Trophoblast cell (in vitro differentiated cells and primary cell): ENCODE results near the gene TTC39B.

ENCODE experiments used
- DNase-seq, 2 donors: peaks; one replicate each; pipeline ENCODE4 v3.0.0-alpha.2; 2016
- H2AFZ ChIP-seq: 2 replicates; pipeline ENCODE4 v1.6.1; 2013; ENCODE audit warnings: low read length, moderate library complexity, mild to moderate bottlenecking; ENCODE audit not compliant: insufficient read depth, poor library complexity
- H2AK5ac ChIP-seq: 2 replicates; pipeline ENCODE4 v1.6.1; 2013; ENCODE audit warnings: mild to moderate bottlenecking, low read length
- H2BK120ac ChIP-seq: 2 replicates; pipeline ENCODE4 v1.6.1; 2013; ENCODE audit warnings: low read length, mild to moderate bottlenecking, moderate library complexity; ENCODE audit not compliant: insufficient read depth, poor library complexity
- H2BK12ac ChIP-seq: 2 replicates; pipeline ENCODE4 v1.6.1; 2013; ENCODE audit warnings: mild to moderate bottlenecking, low read length, moderate library complexity
- H2BK5ac ChIP-seq: 2 replicates; pipeline ENCODE4 v1.6.1; 2013; ENCODE audit warnings: low read length, low read depth, moderate library complexity, mild to moderate bottlenecking; ENCODE audit not compliant: poor library complexity
- H3K14ac ChIP-seq: 2 replicates; pipeline ENCODE4 v1.6.1; 2013; ENCODE audit warnings: mild to moderate bottlenecking, low read length
- H3K18ac ChIP-seq: 2 replicates; pipeline ENCODE4 v1.6.1; 2013; ENCODE audit warnings: mild to moderate bottlenecking, low read length
- H3K23ac ChIP-seq: 2 replicates; pipeline ENCODE4 v1.6.1; 2013; ENCODE audit warnings: low read length
- H3K27ac ChIP-seq: 2 replicates; pipeline ENCODE4 v1.5.1; 2013; ENCODE audit warnings: low read depth, mild to moderate bottlenecking, inconsistent platforms, low read length, moderate library complexity
- H3K27me3 ChIP-seq: 2 replicates; pipeline ENCODE4 v1.6.1; 2013; ENCODE audit warnings: inconsistent platforms, mild to moderate bottlenecking, low read length, moderate library complexity; ENCODE audit not compliant: insufficient read depth
- H3K36me3 ChIP-seq, 2 experiments: 1 replicate in 1 of 2; 2 replicates in 1 of 2; pipeline ENCODE4 v1.6.1; 2013; ENCODE audit warnings: low read length in 2 of 2, mild to moderate bottlenecking in 2 of 2, moderate library complexity in 1 of 2; ENCODE audit not compliant: insufficient read depth in 2 of 2, control insufficient read depth in 1 of 2
- H3K4ac ChIP-seq: 2 replicates; pipeline ENCODE4 v1.6.1; 2013; ENCODE audit warnings: low read depth, mild to moderate bottlenecking, low read length, moderate library complexity
- H3K4me1 ChIP-seq, 2 experiments: 1 replicate in 1 of 2; 2 replicates in 1 of 2; pipeline ENCODE4 v1.6.1; 2013; ENCODE audit warnings: low read length in 2 of 2, mild to moderate bottlenecking in 2 of 2, moderate library complexity in 1 of 2; ENCODE audit not compliant: insufficient read depth in 2 of 2, control insufficient read depth in 1 of 2
- H3K4me2 ChIP-seq: 2 replicates; pipeline ENCODE4 v1.6.1; 2013; ENCODE audit warnings: inconsistent platforms, mild to moderate bottlenecking, low read length, moderate library complexity
- H3K4me3 ChIP-seq: 2 replicates; pipeline ENCODE4 v1.5.1; 2013; ENCODE audit warnings: mild to moderate bottlenecking, low read depth, low read length, inconsistent platforms
- H3K79me1 ChIP-seq: one replicate; pipeline ENCODE4 v1.6.1; 2013; ENCODE audit warnings: low read length
- H3K79me2 ChIP-seq: 2 replicates; pipeline ENCODE4 v1.6.1; 2013; ENCODE audit warnings: low read length, mild to moderate bottlenecking; ENCODE audit not compliant: control insufficient read depth, insufficient read depth, poor library complexity
- H3K9ac ChIP-seq: 2 replicates; pipeline ENCODE4 v1.6.1; 2013; ENCODE audit warnings: mild to moderate bottlenecking, low read length
- H3K9me3 ChIP-seq: 2 replicates; pipeline ENCODE4 v1.6.1; 2013; ENCODE audit warnings: low read depth, mild to moderate bottlenecking, control low read depth, inconsistent platforms, low read length; ENCODE audit not compliant: insufficient read depth
- H4K12ac ChIP-seq: 2 replicates; pipeline ENCODE4 v1.6.1; 2013; ENCODE audit warnings: low read depth, mild to moderate bottlenecking, low read length, moderate library complexity
- H4K8ac ChIP-seq: 2 replicates; pipeline ENCODE4 v1.6.1; 2013; ENCODE audit warnings: low read depth, mild to moderate bottlenecking, low read length, moderate library complexity
- H4K91ac ChIP-seq: one replicate; pipeline ENCODE4 v1.6.1; 2013; ENCODE audit warnings: low read depth, mild to moderate bottlenecking, low read length, moderate library complexity
- WGBS: extraction: QIAGEN DNeasy Blood & Tissue Kit; methylation state at CpG from one replicate; pipeline ENCODE4 v1.1.7; 2013; ENCODE audit warnings: missing lambda C conversion rate; ENCODE audit not compliant: insufficient read length, insufficient coverage; ENCODE audit errors: extremely low coverage; 5-methylcytosine and 5-hydroxymethylcytosine counted together

TTC39B gene

DNA sequence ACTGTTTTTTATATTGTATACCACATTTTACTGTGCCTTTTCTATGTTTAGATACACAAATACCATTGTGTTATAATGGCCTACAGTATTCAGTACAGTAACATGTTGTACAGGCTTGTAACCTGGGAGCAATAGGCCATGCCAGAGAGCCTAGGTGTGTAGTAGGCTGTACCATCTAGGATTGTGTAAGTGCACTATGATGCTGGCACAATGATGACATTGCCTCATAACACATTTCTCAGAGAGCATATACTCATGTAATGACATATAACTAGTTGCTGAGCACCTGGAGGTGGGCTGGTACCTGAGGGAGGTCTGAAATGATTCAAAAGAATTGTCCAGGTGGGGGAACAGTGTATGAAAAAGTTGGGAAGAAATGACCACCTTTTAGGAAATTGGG is 13.9 kb downstream of the TTC39B start:
- H2BK12ac ChIP-seq = no peak overlapping the region
- H4K91ac ChIP-seq = no peak overlapping the region
- no peak overlapping the region for H3K27ac ChIP-seq
- no peak overlapping the region for H4K12ac ChIP-seq
- H4K8ac ChIP-seq = no peak overlapping the region
- H3K4ac ChIP-seq = no peak overlapping the region
- no peaks in the 10 kb centered on the region for H3K27me3 ChIP-seq
- no peak overlapping the region for H3K4me3 ChIP-seq
- H2AFZ ChIP-seq = no peak overlapping the region
- no peak overlapping the region for H3K4me2 ChIP-seq
- H2BK120ac ChIP-seq = no peak overlapping the region
- no peaks in the 10 kb centered on the region for H3K79me2 ChIP-seq
- no peak overlapping the region for H3K23ac ChIP-seq
- H3K9me3 ChIP-seq = no peaks in the 10 kb centered on the region
- H3K79me1 ChIP-seq = no peaks in the 10 kb centered on the region
- H2BK5ac ChIP-seq = no peak overlapping the region
- no peak overlapping the region for H3K9ac ChIP-seq
- no peak overlapping the region for H3K14ac ChIP-seq
- no peak overlapping the region for H2AK5ac ChIP-seq
- peaks cover 0 to 2% of the 10 kb centered on the region in 2 experiments for H3K36me3 ChIP-seq
- peaks cover 0 to 3% of the 10 kb centered on the region in 2 experiments for H3K4me1 ChIP-seq
- no peak overlapping the region for H3K18ac ChIP-seq
- no peak for DNase-seq

DNA sequence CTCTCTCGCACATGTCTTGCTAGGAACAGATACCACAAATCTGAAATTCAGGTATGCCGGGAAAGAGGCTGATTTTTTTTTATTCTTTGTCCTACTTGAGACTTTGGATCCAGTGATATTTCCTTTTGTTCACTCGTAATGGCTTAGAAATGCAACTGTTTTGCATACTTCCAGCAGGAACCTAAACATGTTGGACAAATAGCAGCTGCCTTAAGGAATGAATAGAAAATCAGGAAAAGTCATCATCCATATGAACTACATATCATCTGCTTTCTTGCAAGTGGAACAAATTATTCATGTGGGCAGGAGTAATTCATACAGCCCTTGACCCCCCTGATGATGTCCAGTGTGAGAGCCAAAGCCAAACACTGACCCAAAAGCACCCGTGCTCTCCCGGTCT is 17.4 kb downstream of the TTC39B start:
- H3K79me2 ChIP-seq = no peaks in the 10 kb centered on the region
- H3K4me3 ChIP-seq = no peak overlapping the region
- H3K23ac ChIP-seq = no peak overlapping the region
- H3K27me3 ChIP-seq = no peaks in the 10 kb centered on the region
- no peak overlapping the region for H3K4ac ChIP-seq
- no peak overlapping the region for H2BK120ac ChIP-seq
- H3K9ac ChIP-seq = no peak overlapping the region
- H3K4me1 ChIP-seq = peaks cover 0 to 3% of the 10 kb centered on the region in 2 experiments
- H3K79me1 ChIP-seq = no peaks in the 10 kb centered on the region
- H3K27ac ChIP-seq = no peak overlapping the region
- no peak for DNase-seq
- no peak overlapping the region for H3K14ac ChIP-seq
- no peak overlapping the region for H2BK12ac ChIP-seq
- no CpG with 5 or more reads among the region's 5 CpGs for WGBS
- no peak overlapping the region for H4K12ac ChIP-seq
- no peak overlapping the region for H3K18ac ChIP-seq
- H2BK5ac ChIP-seq = no peak overlapping the region
- no peaks in the 10 kb centered on the region for H3K9me3 ChIP-seq
- no peak overlapping the region for H2AFZ ChIP-seq
- H3K36me3 ChIP-seq = no peaks in the 10 kb centered on the region
- no peak overlapping the region for H4K91ac ChIP-seq
- H3K4me2 ChIP-seq = no peak overlapping the region
- no peak overlapping the region for H2AK5ac ChIP-seq
- no peak overlapping the region for H4K8ac ChIP-seq

- Histone ChIP-seq H3K9ac (no peak overlapping the region), H3K27ac (no peak overlapping the region), H3K27me3 (no peaks in the 10 kb centered on the region), H3K18ac (no peak overlapping the region), H4K12ac (no peak overlapping the region), H3K79me1 (no peaks in the 10 kb centered on the region), H3K4me3 (no peak overlapping the region), H4K8ac (no peak overlapping the region), H2AFZ (no peak overlapping the region), H2AK5ac (no peak overlapping the region), H3K4me2 (no peak overlapping the region), H3K4ac (no peak overlapping the region), H3K79me2 (no peaks in the 10 kb centered on the region), H3K23ac (no peak overlapping the region), H3K4me1 (no peaks in the 10 kb centered on the region), H4K91ac (no peak overlapping the region), H2BK12ac (no peak overlapping the region), H2BK5ac (no peak overlapping the region), H3K9me3 (no peaks in the 10 kb centered on the region), H3K36me3 (no peaks in the 10 kb centered on the region), H2BK120ac (no peak overlapping the region), H3K14ac (no peak overlapping the region)
- no peak for DNase-seq
- no CpG with 5 or more reads among the region's 4 CpGs for WGBS
Measured at GRCh38 chr9:15287309-15287708, 19.7 kb downstream of the TTC39B start.

DNA sequence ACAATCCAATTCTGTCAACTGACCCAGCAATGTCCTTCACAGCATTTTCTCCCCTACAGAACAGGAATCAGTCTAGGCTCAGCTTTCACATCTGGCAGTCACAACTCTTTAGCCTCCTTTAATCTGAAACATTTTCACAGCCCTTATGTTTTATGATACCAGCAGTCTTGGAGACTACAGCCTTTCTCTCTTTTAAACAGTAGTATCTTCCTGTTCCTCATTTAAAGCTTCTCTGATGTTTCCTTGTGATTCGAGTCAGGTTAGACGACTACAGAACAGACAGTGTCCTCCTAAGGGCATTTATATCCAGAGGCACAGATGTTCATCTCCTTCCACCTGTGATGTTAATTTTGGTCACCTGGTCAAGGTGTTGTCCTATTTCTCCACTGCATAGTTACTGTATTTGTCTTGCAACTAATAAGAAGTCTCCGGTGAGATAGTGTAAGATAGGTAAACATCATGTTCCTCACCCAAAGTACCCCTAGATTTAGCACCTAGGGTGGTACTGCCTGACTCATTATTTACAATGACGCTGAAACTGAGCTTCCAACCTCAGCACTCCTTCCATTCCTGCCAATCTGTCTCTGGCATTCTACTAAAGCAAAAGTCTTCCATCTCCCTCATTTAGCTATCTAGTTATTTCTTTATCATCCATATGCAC is 20.7 kb downstream of the TTC39B start:
- Histone ChIP-seq H3K27me3 (no peaks in the 10 kb centered on the region), H3K14ac (no peak overlapping the region), H3K27ac (no peak overlapping the region), H2AK5ac (no peak overlapping the region), H3K9me3 (no peaks in the 10 kb centered on the region), H2BK5ac (no peak overlapping the region), H3K18ac (no peak overlapping the region), H2AFZ (no peak overlapping the region), H4K91ac (no peak overlapping the region), H2BK120ac (no peak overlapping the region), H3K4ac (no peak overlapping the region), H3K79me2 (no peaks in the 10 kb centered on the region), H4K8ac (no peak overlapping the region), H3K4me2 (no peak overlapping the region), H3K79me1 (no peaks in the 10 kb centered on the region), H4K12ac (no peak overlapping the region), H3K4me3 (no peak overlapping the region), H3K36me3 (no peaks in the 10 kb centered on the region), H2BK12ac (no peak overlapping the region), H3K9ac (no peak overlapping the region), H3K4me1 (no peaks in the 10 kb centered on the region), H3K23ac (no peak overlapping the region)
- WGBS = no CpG with 5 or more reads among the region's 4 CpGs
- no peak for DNase-seq
